Stomach (tissue), 4 donors: Measurements from ENCODE around the gene PAMR1.

ENCODE experiments used
- POLR2AphosphoS5 ChIP-seq, 3 donors: sonication (generic); formaldehyde crosslinking; IDR thresholded peaks; one replicate each; pipeline ENCODE4 v1.6.1; 2016; ENCODE audit warnings: antibody characterized with exemption in 3 of 3
- TF ChIP-seq, protein P1 (sequence below), 7 experiments: fragments of 450-650 bp in 4 of 7; fragments of 200-600 bp in 3 of 7; sonication (generic) in 3 of 7; IDR thresholded peaks; one replicate each; pipeline ENCODE4 v1.5.1; 2016 to 2019; ENCODE audit warnings: antibody characterized with exemption in 7 of 7, control low read depth in 2 of 7, mild to moderate bottlenecking in 1 of 7

DNA sequence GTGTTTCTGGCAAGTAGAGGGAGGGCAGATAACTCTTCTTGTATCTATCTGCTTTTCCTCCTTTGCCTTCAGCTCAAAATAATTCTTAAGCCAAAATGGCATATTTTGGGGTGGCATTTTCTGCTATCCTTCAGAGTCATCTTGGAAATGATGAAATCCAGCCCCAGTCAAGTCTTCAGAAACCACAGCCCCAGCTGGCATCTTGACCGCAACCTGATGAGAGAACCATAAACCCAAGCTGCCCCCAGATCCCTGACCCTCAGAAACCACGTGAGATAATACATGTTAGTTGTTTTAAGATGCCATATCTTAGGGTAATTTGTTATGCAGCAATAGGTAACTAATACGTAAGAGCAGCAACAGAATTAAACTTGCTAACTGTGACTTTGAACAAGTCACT, 15.1 kb upstream of the PAMR1 start:
- TF ChIP-seq, protein P1, sequence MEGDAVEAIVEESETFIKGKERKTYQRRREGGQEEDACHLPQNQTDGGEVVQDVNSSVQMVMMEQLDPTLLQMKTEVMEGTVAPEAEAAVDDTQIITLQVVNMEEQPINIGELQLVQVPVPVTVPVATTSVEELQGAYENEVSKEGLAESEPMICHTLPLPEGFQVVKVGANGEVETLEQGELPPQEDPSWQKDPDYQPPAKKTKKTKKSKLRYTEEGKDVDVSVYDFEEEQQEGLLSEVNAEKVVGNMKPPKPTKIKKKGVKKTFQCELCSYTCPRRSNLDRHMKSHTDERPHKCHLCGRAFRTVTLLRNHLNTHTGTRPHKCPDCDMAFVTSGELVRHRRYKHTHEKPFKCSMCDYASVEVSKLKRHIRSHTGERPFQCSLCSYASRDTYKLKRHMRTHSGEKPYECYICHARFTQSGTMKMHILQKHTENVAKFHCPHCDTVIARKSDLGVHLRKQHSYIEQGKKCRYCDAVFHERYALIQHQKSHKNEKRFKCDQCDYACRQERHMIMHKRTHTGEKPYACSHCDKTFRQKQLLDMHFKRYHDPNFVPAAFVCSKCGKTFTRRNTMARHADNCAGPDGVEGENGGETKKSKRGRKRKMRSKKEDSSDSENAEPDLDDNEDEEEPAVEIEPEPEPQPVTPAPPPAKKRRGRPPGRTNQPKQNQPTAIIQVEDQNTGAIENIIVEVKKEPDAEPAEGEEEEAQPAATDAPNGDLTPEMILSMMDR (IDR thresholded peaks at IDR 0.05) = no peak
- no peak for TF ChIP-seq POLR2AphosphoS5 (IDR thresholded peaks at IDR 0.05)
